ENCODE measurements around the gene CTLA4. TPM values are rescaled to one million over a fixed set of nuclear protein-coding genes. Genes with fewer than 3 reads are reported as not detected.

Gene CTLA4
- total and polyA plus RNA-seq, 9 of the 15 experiments (the other 6 are each of a cell fraction or from before 2014, with no cell fraction given): 0.10 to 0.22 (median 0.11) TPM; not detected in 4

DNA sequence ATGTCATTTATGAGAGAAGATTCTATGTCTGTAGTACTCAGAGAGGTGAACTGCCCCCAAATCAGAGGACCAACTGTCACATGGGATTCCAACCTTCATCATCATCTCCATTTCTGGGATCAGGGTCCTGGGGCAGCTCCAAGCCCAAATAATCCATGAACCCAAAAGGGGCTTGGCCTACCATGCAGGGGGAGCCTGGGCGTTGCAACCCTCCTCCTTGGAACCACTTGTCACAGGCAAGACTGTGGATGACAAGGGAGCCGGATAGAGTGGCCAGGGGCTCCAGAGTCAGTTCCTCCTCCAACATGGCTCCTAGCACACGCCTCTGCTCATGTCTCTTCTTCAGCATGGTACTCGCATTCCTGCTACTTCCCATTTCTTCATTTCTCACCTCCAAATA lies 7.9 kb downstream of the CTLA4 start (continued):
- TF ChIP-seq, protein P1, sequence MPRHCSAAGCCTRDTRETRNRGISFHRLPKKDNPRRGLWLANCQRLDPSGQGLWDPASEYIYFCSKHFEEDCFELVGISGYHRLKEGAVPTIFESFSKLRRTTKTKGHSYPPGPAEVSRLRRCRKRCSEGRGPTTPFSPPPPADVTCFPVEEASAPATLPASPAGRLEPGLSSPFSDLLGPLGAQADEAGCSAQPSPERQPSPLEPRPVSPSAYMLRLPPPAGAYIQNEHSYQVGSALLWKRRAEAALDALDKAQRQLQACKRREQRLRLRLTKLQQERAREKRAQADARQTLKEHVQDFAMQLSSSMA (CRISPR knock-in tag; IDR thresholded peaks at IDR 0.05): no peak
- TF ChIP-seq SNRNP70 (optimal IDR thresholded peaks at IDR 0.05; ENCODE audit: low read depth, low read length) (no peak), ZNF311 (CRISPR knock-in tag; IDR thresholded peaks at IDR 0.05) (no peak), BHLHE40 (IDR thresholded peaks at IDR 0.05; ENCODE audit: low read length) (no peak), RCOR1 (IDR thresholded peaks at IDR 0.05; ENCODE audit: borderline replicate concordance in 1 of 2, low read depth in 2 of 2, low read length in 2 of 2) (no peak)
- TF ChIP-seq, protein P2, sequence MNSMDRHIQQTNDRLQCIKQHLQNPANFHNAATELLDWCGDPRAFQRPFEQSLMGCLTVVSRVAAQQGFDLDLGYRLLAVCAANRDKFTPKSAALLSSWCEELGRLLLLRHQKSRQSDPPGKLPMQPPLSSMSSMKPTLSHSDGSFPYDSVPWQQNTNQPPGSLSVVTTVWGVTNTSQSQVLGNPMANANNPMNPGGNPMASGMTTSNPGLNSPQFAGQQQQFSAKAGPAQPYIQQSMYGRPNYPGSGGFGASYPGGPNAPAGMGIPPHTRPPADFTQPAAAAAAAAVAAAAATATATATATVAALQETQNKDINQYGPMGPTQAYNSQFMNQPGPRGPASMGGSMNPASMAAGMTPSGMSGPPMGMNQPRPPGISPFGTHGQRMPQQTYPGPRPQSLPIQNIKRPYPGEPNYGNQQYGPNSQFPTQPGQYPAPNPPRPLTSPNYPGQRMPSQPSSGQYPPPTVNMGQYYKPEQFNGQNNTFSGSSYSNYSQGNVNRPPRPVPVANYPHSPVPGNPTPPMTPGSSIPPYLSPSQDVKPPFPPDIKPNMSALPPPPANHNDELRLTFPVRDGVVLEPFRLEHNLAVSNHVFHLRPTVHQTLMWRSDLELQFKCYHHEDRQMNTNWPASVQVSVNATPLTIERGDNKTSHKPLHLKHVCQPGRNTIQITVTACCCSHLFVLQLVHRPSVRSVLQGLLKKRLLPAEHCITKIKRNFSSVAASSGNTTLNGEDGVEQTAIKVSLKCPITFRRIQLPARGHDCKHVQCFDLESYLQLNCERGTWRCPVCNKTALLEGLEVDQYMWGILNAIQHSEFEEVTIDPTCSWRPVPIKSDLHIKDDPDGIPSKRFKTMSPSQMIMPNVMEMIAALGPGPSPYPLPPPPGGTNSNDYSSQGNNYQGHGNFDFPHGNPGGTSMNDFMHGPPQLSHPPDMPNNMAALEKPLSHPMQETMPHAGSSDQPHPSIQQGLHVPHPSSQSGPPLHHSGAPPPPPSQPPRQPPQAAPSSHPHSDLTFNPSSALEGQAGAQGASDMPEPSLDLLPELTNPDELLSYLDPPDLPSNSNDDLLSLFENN (IDR thresholded peaks at IDR 0.05; ENCODE audit: low read depth in 2 of 2, low read length in 2 of 2): no peak

DNA sequence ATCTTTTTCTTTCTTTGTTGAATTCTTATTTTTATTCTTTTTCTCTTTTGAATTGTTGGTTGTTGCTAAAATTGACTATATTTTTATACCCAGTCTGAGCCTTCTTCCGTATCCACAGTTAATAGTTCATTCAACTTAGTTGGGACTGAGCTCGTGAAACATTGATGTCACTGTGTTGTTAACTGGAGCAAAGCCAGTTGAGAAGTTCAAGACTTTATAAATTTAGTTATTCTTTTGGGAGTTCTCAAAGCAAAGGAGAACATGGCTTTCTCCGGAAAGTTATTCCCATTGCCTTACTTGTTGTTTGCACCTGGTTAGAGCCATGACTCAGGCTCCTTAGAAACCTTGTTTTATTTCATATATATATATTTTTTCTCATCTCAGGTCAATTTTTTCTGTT lies 8.8 kb downstream of the CTLA4 start:
- H3K4me3 ChIP-seq: no peak overlapping the region
- no TSS peak for BruUV-seq (replicated peaks)
- POLR2A ChIA-PET: no interaction called here
- FAIRE-seq: no peak
- no peak overlapping the region for H3K4me2 ChIP-seq (ENCODE audit: insufficient read depth, low read length)
- H3K27ac ChIP-seq (ENCODE audit: extremely low read depth, low read depth, low read length): no peak overlapping the region
- H3K27me3 ChIP-seq (ENCODE audit: control insufficient read depth in 2 of 2, insufficient read depth in 2 of 2, low read length in 2 of 2): no peaks in the 10 kb centered on the region; a peak in 1 of 5 replicates
- ATAC-seq: no peak
- no peak for DNase-seq (ENCODE audit: extremely low read depth in 1 of 4, low spot score in 3 of 4)
- CTCF ChIA-PET (ENCODE audit: low intra/inter-chr PET ratio): no interaction called here
- in situ Hi-C loops (cut with MboI): no loop called here
- H3K9me1 ChIP-seq (ENCODE audit: control insufficient read depth, insufficient read depth, low read length): no peaks in the 10 kb centered on the region
- H3K4me1 ChIP-seq (replicated peaks in 1 of 2; ENCODE audit: control insufficient read depth in 2 of 2, insufficient read depth in 2 of 2, low read length in 2 of 2): no peaks in the 10 kb centered on the region
- no peak overlapping the region for H2AFZ ChIP-seq (ENCODE audit: low read depth, low read length)
- no peak overlapping the region for H3K9ac ChIP-seq (ENCODE audit: insufficient read depth in 1 of 2, low read depth in 2 of 2, low read length in 2 of 2)
- H4K20me1 ChIP-seq (replicated peaks; ENCODE audit: control insufficient read depth, insufficient read depth, low read length): no peaks in the 10 kb centered on the region
- WGBS (ENCODE audit: insufficient coverage, low coverage, missing lambda C conversion rate): 0% methylated on average over 3 of the region's 3 CpGs
- H3K9me3 ChIP-seq (replicated peaks; ENCODE audit: control insufficient read depth, insufficient read depth, low read depth, low read length): no peaks in the 10 kb centered on the region
- H3K36me3 ChIP-seq (ENCODE audit: control insufficient read depth, insufficient read depth, low read length): no peaks in the 10 kb centered on the region
- intact Hi-C loops (cut with micrococcal nuclease): no loop called here
- no peaks in the 10 kb centered on the region for H3K79me2 ChIP-seq (ENCODE audit: control insufficient read depth, insufficient read depth, low read length)
